GM12801 (cell line): ENCODE measurements around the gene BSG.

Experiments used
- TF ChIP-seq, protein P1 (sequence below): IDR thresholded peaks from one replicate; pipeline ENCODE4 v1.5.1; 2011; ENCODE audit warnings: control low read depth; ENCODE audit not compliant: insufficient read length; ENCODE audit errors: extremely low read depth

BSG gene

GRCh38 chr19:531009-531752, 41.2 kb upstream of the BSG start:
- TF ChIP-seq, protein P1, sequence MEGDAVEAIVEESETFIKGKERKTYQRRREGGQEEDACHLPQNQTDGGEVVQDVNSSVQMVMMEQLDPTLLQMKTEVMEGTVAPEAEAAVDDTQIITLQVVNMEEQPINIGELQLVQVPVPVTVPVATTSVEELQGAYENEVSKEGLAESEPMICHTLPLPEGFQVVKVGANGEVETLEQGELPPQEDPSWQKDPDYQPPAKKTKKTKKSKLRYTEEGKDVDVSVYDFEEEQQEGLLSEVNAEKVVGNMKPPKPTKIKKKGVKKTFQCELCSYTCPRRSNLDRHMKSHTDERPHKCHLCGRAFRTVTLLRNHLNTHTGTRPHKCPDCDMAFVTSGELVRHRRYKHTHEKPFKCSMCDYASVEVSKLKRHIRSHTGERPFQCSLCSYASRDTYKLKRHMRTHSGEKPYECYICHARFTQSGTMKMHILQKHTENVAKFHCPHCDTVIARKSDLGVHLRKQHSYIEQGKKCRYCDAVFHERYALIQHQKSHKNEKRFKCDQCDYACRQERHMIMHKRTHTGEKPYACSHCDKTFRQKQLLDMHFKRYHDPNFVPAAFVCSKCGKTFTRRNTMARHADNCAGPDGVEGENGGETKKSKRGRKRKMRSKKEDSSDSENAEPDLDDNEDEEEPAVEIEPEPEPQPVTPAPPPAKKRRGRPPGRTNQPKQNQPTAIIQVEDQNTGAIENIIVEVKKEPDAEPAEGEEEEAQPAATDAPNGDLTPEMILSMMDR: no peak

DNA sequence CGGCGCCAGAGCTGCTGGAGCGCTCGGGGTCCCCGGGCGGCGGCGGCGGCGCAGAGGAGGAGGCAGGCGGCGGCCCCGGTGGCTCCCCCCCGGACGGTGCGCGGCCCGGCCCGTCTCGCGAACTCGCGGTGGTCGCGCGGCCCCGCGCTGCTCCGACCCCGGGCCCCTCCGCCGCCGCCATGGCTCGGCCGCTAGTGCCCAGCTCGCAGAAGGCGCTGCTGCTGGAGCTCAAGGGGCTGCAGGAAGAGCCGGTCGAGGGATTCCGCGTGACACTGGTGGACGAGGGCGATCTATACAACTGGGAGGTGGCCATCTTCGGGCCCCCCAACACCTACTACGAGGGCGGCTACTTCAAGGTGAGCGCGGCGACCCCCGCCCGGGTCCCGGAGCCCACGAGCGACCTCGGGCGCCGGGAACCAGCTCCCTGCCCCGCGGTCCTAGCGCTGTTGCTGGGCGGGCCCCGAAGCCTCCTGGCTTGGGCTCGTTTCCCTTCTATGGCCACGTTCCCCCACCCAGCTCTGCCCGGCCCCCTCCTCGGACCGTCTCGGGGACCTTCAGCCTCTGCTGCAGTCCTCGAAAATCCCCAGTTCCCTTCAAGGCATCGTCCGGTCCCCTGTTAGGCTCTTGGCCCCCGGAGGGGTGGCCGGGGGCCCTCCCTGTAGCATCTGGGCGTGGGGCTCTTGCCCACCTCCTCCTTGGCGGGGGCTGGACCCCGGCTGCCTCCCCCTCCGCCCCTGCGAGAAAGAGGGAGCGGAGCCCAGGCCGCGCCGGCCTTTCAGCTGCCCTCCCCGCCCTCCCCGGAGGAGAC, 40.4 kb upstream of the BSG start, which contains the start of gene CDC34:
Gene CDC34, plus strand, starts transcription at position 8 of the 808 bp plus-strand sequence. Its CDS starts 172 bp downstream, at position 180.
- TF ChIP-seq, protein P1: no peak

DNA sequence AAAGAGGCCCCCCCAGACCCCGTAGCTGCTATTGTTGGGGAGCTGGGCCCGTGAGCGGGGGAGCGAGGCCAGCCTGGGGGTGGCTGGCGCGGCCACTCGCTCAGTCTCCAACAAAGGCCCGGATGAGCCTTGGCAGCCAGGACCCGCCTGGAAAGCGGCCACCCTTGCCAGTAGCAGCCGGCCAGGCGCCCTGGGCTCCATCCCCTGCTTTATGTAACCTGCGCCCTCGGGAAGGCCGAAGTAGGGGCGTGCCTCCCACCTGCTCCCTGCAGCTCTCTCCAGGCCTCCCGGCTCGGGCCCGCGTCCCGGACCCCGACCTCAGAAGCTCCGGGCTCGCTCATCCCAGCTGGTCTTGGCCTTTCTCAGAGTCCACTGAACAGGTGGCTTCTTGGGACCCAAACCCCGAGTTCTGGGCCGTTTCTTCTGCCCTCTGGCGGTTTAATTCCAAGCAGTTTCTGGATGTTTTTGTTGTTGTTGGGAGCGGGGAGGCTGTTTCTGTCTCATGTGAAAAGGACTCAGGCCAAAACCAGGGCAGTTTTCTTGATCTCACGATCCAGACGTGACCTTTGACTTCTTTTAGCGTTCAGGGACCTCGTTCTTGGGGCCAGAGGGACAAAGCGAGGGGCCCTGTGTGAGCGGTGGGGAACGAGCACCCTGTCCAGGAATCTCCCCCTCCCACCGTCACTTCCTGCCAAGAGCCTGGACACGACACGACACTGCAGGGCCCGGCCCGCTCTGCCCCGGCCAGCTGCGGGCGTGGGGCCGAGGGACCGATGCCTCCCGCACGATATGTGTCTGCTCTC, 39.6 kb upstream of the BSG start:
- TF ChIP-seq, protein P1: no peak

DNA sequence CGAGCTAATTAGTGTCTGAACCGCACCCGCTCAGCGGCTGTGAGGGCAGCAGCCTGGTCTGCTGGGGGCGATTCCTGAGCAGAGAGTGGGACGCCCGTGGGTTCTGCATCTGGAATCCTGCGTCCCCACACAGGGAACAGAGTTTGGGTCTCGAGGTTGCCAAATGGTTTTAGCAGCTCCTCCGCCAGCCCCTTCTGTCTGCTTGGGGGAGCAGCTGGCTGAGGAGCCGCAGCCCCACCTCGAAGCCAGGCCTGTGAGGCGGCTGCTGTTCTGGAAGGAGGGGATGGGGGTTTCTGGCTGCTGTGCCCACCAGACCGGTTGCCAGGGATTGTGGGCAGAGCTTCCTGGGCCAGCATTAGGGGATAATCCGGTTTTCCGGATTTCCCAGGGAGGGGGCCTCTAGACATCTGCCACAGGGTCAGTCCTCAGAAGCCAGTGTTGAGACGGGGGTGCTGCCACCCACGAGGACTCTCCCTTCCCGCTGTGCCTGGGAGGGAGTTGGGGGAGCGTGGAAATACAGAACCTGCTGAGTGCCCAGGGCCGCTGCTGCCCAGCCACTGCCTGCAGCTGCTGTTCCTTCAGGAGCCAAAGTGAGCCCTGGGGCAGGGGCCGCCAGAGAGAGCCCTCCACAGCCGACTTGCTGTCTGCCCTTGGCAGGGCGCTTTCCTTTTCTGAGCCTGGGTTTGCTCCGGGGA, 38.9 kb upstream of the BSG start:
- TF ChIP-seq, protein P1: no peak

DNA sequence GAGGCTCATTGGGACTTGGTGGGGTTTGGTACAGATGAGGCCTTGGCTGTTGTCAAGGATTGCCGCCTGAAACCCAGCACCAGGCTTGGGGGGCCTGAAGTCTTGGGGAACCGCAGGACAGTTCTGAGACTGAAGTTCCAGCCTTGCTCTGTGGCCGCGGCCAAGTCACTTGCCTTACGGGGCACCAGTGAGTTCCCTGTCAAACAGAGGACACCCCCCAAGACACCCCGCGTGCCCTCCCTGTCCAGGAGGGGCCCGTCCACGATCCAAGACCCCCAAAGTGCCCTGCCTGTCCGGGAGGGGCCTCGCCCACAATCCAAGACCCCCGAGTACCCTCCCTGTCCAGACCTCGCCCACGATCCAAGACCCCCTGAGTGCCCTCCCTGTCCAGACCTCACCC, 38.3 kb upstream of the BSG start:
- TF ChIP-seq, protein P1: no peak

GRCh38 chr19:535017-535835, 37.2 kb upstream of the BSG start:
- TF ChIP-seq, protein P1: no peak
